ENCODE data around the gene MOGAT2.

DNA sequence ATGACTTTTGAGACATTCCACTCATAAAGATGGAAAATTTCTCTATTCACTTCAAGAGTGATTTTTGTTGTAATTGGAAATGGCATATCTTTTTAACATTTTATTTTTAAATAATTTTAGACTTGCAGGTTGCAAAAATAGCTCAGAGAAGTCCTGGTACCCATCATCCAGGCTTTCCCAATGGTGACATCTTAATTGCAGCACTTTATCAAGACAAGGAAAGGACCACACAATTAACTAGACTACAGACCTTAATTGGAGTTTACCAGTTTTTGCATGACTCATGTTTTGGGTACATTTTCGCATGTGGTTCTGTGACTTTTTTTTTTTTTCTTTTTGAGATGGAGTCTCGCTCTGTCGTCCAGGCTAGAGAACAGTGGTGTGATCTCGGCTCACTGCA, 25.8 kb upstream of the MOGAT2 start:
- TF ChIP-seq, protein P1, sequence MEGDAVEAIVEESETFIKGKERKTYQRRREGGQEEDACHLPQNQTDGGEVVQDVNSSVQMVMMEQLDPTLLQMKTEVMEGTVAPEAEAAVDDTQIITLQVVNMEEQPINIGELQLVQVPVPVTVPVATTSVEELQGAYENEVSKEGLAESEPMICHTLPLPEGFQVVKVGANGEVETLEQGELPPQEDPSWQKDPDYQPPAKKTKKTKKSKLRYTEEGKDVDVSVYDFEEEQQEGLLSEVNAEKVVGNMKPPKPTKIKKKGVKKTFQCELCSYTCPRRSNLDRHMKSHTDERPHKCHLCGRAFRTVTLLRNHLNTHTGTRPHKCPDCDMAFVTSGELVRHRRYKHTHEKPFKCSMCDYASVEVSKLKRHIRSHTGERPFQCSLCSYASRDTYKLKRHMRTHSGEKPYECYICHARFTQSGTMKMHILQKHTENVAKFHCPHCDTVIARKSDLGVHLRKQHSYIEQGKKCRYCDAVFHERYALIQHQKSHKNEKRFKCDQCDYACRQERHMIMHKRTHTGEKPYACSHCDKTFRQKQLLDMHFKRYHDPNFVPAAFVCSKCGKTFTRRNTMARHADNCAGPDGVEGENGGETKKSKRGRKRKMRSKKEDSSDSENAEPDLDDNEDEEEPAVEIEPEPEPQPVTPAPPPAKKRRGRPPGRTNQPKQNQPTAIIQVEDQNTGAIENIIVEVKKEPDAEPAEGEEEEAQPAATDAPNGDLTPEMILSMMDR (IDR thresholded peaks at IDR 0.05; ENCODE audit: poor library complexity): no peak
- TF ChIP-seq EZH2 (IDR thresholded peaks at IDR 0.05; ENCODE audit: borderline replicate concordance): no peak

All from hepatocyte (in vitro differentiated cells).